ENCODE results near the gene KRTAP10-4.

DNA sequence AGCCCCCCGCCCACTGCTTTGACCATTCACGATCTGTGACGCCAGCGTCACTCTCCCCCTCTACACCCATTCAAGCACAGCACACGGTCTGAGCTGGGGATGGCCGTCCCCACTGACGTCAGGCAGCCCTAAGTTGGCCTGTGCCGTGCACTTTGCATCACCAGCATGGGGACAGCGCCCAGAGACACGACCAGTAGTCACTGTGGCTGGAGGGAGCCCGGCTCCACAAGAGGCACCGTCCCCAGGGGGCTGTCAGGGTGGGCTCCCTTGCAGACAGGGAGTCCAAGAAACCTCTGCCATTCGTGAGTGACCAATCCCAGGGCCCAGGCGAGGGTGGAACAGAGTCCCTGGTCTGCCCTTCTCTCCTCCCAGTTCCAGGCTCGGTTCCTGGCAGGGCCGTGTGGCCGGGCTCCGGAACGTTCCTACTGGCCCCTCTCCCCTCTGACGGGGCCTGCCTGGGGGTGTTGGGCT is 40.7 kb downstream of the KRTAP10-4 start:
- TF ChIP-seq, protein P1, sequence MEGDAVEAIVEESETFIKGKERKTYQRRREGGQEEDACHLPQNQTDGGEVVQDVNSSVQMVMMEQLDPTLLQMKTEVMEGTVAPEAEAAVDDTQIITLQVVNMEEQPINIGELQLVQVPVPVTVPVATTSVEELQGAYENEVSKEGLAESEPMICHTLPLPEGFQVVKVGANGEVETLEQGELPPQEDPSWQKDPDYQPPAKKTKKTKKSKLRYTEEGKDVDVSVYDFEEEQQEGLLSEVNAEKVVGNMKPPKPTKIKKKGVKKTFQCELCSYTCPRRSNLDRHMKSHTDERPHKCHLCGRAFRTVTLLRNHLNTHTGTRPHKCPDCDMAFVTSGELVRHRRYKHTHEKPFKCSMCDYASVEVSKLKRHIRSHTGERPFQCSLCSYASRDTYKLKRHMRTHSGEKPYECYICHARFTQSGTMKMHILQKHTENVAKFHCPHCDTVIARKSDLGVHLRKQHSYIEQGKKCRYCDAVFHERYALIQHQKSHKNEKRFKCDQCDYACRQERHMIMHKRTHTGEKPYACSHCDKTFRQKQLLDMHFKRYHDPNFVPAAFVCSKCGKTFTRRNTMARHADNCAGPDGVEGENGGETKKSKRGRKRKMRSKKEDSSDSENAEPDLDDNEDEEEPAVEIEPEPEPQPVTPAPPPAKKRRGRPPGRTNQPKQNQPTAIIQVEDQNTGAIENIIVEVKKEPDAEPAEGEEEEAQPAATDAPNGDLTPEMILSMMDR (IDR thresholded peaks at IDR 0.05), result no peak
- no peak for TF ChIP-seq POLR2A (IDR thresholded peaks at IDR 0.05)
